Measurements from ENCODE around the gene SRRM3. TPM values are rescaled to one million over a fixed set of nuclear protein-coding genes. Genes with fewer than 3 reads are reported as not detected.

Gene SRRM3
- total and polyA plus RNA-seq, 3 donors from 2014 or later, result 7.8 to 8.4 (median 8.3) TPM

DNA sequence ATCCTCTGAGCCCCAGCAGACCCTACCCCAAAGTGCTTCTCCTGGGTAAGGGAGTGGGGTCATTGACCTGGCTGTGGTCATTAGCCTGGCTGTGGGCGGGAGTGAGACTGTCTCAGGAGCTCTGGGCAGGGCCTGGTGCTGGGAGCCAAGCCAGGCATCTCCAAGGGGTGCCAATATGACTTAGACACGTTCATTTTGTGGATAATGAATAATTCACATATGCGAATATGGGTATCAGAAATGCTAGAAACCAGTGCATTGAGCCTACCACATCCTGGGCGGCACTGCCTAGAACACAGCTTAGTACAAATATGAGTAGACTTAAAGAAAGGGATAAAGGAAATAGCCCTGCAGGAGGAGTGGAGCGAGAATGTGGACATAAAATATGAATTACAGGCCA, 14.4 kb upstream of the SRRM3 start:
- H3K27me3 ChIP-seq, result no peaks in the 10 kb centered on the region
- no peak overlapping the region for H3K4me3 ChIP-seq
- no peak overlapping the region for H3K27ac ChIP-seq
- TF ChIP-seq, protein P1, sequence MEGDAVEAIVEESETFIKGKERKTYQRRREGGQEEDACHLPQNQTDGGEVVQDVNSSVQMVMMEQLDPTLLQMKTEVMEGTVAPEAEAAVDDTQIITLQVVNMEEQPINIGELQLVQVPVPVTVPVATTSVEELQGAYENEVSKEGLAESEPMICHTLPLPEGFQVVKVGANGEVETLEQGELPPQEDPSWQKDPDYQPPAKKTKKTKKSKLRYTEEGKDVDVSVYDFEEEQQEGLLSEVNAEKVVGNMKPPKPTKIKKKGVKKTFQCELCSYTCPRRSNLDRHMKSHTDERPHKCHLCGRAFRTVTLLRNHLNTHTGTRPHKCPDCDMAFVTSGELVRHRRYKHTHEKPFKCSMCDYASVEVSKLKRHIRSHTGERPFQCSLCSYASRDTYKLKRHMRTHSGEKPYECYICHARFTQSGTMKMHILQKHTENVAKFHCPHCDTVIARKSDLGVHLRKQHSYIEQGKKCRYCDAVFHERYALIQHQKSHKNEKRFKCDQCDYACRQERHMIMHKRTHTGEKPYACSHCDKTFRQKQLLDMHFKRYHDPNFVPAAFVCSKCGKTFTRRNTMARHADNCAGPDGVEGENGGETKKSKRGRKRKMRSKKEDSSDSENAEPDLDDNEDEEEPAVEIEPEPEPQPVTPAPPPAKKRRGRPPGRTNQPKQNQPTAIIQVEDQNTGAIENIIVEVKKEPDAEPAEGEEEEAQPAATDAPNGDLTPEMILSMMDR (IDR thresholded peaks at IDR 0.05), result no peak
- H3K4me1 ChIP-seq, result no peaks in the 10 kb centered on the region
- no peaks in the 10 kb centered on the region for H3K9me3 ChIP-seq
- H3K36me3 ChIP-seq (ENCODE audit: low read depth, missing control alignments), result no peaks in the 10 kb centered on the region
- WGBS, 2 donors, result 80 to 81% methylated on average over 5 of the region's 5 CpGs
- no peak for DNase-seq
- intact Hi-C loops (cut with DNase I; ENCODE audit: low total_unique reads), result no loop called here

DNA sequence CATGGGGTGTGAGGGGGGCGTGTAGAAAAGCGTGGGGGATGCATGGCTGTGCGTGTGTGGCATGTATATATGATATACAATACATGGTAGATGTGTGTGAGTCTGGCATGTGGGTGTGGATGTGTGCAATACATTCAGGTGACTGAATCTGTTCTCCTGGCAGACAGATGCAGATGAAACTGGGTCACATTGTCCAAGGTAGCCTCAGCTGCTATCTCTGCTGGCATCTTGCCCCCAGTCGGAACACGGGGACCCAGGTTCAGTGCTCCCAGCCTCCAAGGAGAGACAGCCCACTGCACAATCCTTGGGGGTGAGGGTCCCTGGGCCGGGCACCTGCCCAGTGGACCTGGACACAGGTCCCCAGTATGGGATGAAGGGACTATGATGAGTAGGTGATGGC, 12.4 kb upstream of the SRRM3 start:
- Histone ChIP-seq H3K4me1 (no peaks in the 10 kb centered on the region), H3K4me3 (no peak overlapping the region), H3K27me3 (no peaks in the 10 kb centered on the region), H3K36me3 (ENCODE audit: low read depth, missing control alignments) (no peaks in the 10 kb centered on the region), H3K9me3 (no peaks in the 10 kb centered on the region), H3K27ac (no peak overlapping the region)
- 80 to 81% methylated on average over 6 of the region's 6 CpGs for WGBS, 2 donors
- DNase-seq, result no peak
- intact Hi-C loops (cut with DNase I; ENCODE audit: low total_unique reads), result no loop called here
- TF ChIP-seq POLR2A (IDR thresholded peaks at IDR 0.05), result no peak
- TF ChIP-seq, protein P1 (IDR thresholded peaks at IDR 0.05), result no peak

DNA sequence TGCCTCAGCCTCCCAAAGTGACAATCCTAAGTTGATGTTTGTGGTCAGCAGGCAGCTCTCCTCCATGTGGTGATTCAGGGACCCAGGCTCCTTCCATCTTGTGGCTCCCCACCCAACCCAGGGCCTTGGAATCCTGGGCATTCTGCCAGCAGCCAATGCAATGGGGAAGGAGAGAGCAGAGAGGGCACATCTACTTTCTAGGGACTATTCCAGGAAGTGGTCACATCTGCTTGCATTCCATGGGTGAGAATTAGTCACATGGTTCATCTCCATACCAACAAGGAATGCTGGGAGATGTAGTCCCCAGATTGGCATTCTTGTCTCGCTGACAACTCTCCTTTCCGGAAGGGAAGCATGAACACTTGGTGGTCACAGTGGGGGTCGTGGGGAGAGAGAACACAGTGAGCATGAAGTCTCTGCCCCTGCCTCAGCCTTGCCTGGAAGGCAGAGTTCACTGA, 9.9 kb upstream of the SRRM3 start:
- Histone ChIP-seq H3K27ac (no peak overlapping the region), H3K4me1 (no peaks in the 10 kb centered on the region), H3K36me3 (ENCODE audit: low read depth, missing control alignments) (no peaks in the 10 kb centered on the region), H3K9me3 (no peaks in the 10 kb centered on the region), H3K4me3 (no peak overlapping the region), H3K27me3 (no peaks in the 10 kb centered on the region)
- TF ChIP-seq, protein P1 (IDR thresholded peaks at IDR 0.05), result no peak
- TF ChIP-seq POLR2A (IDR thresholded peaks at IDR 0.05), result no peak
- intact Hi-C loops (cut with DNase I; ENCODE audit: low total_unique reads), result no loop called here
- no peak for DNase-seq
- WGBS, 2 donors, result 52 to 63% methylated on average over 3 of the region's 3 CpGs

DNA sequence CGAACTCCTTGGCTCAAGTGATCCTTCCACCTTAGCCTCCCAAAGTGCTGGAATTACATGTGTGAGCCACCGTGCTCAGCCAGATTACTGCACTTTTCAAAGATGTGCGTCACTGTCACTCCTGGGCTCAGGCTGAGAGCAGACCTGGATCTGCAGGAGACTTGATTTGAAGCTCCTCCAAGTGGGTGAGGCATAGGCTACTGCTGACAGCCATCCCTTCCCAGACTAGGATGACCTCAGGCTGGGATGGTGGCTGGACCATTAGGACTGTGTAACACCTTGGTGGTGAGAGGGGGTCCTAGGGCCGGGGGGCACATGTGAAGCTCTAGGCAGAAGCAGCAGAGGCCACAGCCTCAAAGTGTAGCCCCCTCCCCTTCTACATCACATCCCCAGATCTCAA, 8.2 kb upstream of the SRRM3 start:
- no peak for DNase-seq
- H3K36me3 ChIP-seq (ENCODE audit: low read depth, missing control alignments), result no peaks in the 10 kb centered on the region
- intact Hi-C loops (cut with DNase I; ENCODE audit: low total_unique reads), result no loop called here
- 65 to 72% methylated on average over 4 of the region's 4 CpGs for WGBS, 2 donors
- H3K27ac ChIP-seq, result no peak overlapping the region
- H3K4me3 ChIP-seq, result no peak overlapping the region
- H3K27me3 ChIP-seq, result no peaks in the 10 kb centered on the region
- H3K9me3 ChIP-seq, result no peaks in the 10 kb centered on the region
- TF ChIP-seq POLR2A (IDR thresholded peaks at IDR 0.05), result no peak
- TF ChIP-seq, protein P1 (IDR thresholded peaks at IDR 0.05), result no peak
- no peaks in the 10 kb centered on the region for H3K4me1 ChIP-seq

DNA sequence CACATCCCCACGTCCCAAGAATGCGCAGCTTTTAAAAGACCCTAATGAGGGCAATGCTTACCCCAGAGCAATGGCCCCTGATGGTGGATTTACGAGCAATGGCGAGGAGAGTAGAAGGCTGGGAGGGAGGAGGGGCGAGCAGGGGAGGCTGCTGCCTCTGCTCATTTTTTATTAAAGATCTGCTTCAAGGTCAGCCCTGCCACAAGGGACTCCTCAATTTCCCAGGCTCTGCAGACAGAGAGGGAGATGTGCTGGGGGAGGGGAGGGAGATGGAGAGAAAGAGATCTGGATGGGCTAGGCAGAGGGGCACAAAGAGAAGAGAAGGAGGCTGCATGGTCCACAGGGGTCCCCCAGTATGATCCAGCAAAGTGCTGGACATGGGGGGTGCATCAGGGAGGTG, 7.8 kb upstream of the SRRM3 start:
- intact Hi-C loops (cut with DNase I; ENCODE audit: low total_unique reads), result no loop called here
- no peak for TF ChIP-seq POLR2A (IDR thresholded peaks at IDR 0.05)
- TF ChIP-seq, protein P1 (IDR thresholded peaks at IDR 0.05), result no peak
- 40 to 42% methylated on average over 5 of the region's 5 CpGs for WGBS, 2 donors

More for the DNA sequence above, 7.8 kb upstream of the SRRM3 start:
- Histone ChIP-seq H3K27me3 (no peaks in the 10 kb centered on the region), H3K27ac (no peak overlapping the region), H3K9me3 (no peaks in the 10 kb centered on the region), H3K4me1 (no peaks in the 10 kb centered on the region), H3K36me3 (ENCODE audit: low read depth, missing control alignments) (no peaks in the 10 kb centered on the region), H3K4me3 (no peak overlapping the region)
- DNase-seq, result no peak
